ENCODE measurements around the gene ZBTB12. TPM values are rescaled to one million over a fixed set of nuclear protein-coding genes. Genes with fewer than 3 reads are reported as not detected.
"Not testable (repeated sequence)": the region's sequence is repeated elsewhere in the genome, so short reads cannot be mapped to it uniquely, and the experiment has no call there.

ZBTB12 gene
- total and polyA plus RNA-seq, 3 experiments from 2014 or later = 3.5 to 4.3 TPM; not detected in 1

DNA sequence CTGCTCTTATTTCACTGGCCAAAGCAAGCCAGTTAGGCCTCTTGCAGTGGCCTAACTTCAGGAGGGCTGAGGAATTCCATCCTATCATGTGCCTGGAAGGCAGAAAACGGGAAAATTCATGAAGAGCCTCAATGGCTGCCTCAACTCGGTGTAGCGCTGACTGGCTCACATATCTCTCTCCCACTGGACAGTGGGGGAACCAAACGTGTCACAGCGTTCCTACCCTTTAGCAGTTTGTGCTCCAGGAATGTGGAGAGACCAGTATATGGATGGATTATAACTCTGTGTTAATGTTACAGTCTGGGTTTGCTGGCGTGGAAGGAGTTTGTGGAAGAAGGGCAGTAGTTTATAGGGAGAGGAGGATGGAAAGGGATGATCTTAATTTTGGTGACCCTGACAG, 13.9 kb upstream of the ZBTB12 start:
- Histone ChIP-seq H3K4me1 (ENCODE audit: insufficient read depth, low read length) (no peaks in the 10 kb centered on the region), H3K27me3 (ENCODE audit: insufficient read depth, low read length, poor library complexity, severe bottlenecking) (no peaks in the 10 kb centered on the region), H3K9me3 (ENCODE audit: low read length) (no peaks in the 10 kb centered on the region), H3K4me3 (ENCODE audit: low read length) (no peak overlapping the region), H3K27ac (ENCODE audit: low read depth, low read length) (no peak overlapping the region), H3K36me3 (ENCODE audit: insufficient read depth, low read length) (no peaks in the 10 kb centered on the region)
- ChIA-PET POLR2A (no interaction called here), CTCF (no interaction called here)
- Mint-ChIP-seq H3K27ac (no peak overlapping the region), H3K4me1 (no peaks in the 10 kb centered on the region), H3K9me3 (no peaks in the 10 kb centered on the region), H3K4me3 (no peak overlapping the region), H3K36me3 (no peaks in the 10 kb centered on the region), H3K27me3 (peaks cover 7 to 20% of the 10 kb centered on the region in 2 donors)
- no peak for DNase-seq

DNA sequence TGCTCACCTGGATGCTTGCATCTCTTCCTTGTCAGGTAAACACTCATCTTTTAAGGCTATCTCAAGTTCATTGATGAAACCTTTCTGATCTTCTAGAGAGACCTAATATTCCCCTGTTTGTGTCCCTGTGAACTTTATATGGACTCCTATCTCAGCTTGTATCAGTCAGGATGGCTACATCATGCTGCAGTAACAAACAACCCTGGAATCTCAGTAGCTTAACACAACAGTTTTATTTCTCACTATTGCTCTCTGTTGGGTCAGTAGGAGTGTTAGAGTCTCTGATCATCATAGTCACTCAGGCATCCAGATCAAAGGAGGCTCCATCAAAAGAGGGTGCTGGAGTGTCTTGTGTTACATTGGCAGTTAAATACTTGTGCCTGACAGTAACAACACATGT, 13.5 kb upstream of the ZBTB12 start:
- DNase-seq = no peak
- no peaks in the 10 kb centered on the region for H3K27me3 ChIP-seq (ENCODE audit: insufficient read depth, low read length, poor library complexity, severe bottlenecking)
- ChIA-PET CTCF (no interaction called here), POLR2A (no interaction called here)
- no peak overlapping the region for H3K4me3 ChIP-seq (ENCODE audit: low read length)
- no peak overlapping the region for H3K27ac ChIP-seq (ENCODE audit: low read depth, low read length)
- Mint-ChIP-seq H3K4me3 (no peak overlapping the region), H3K27me3 (peaks cover 7 to 21% of the 10 kb centered on the region in 2 donors), H3K27ac (peak overlapping the region in 1 of 8 donors; percentile 13), H3K9me3 (no peaks in the 10 kb centered on the region), H3K36me3 (no peaks in the 10 kb centered on the region), H3K4me1 (no peaks in the 10 kb centered on the region)
- H3K36me3 ChIP-seq (ENCODE audit: insufficient read depth, low read length) = no peaks in the 10 kb centered on the region
- no peaks in the 10 kb centered on the region for H3K9me3 ChIP-seq (ENCODE audit: low read length)
- no peaks in the 10 kb centered on the region for H3K4me1 ChIP-seq (ENCODE audit: insufficient read depth, low read length)

DNA sequence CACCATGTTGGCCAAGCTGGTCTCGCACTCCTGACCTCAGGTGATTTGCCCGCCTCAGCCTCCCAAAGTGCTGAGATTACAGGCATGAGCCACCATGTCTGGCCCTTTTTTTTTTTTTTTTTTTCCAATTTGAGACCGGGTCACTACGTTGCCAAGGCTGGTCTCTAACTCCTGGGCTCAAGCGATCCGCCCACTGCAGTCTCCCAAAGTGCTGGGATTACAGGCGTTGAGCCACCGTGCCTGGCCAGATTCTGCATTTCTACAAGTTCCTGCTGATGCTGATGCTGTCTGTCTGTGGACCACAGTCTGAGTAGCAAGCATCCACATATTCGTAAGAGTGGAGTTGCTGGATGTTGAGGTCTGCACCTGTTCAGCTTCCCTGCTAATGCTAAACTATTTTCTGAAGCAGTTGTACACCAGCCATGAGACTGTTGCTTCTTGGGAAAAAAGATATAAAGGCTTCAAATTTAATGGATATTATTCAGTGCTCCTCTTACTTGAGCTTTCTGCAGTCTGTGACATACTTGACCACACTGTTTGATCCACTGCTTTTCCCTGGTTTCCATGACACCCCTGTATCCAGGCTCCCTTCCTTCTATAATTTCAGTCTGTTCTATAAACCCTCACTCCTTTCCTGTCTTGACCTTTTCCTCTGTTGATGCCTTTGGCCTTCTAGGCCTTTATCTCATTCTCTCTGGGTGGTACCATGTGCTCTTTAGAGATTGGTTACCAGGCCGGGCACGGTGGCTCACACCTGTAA, 10.1 kb upstream of the ZBTB12 start:
- no peaks in the 10 kb centered on the region for H3K36me3 Mint-ChIP-seq
- Histone ChIP-seq H3K27ac (ENCODE audit: low read depth, low read length) (no peak overlapping the region), H3K27me3 (ENCODE audit: insufficient read depth, low read length, poor library complexity, severe bottlenecking) (no peaks in the 10 kb centered on the region), H3K9me3 (ENCODE audit: low read length) (no peaks in the 10 kb centered on the region), H3K36me3 (ENCODE audit: insufficient read depth, low read length) (no peaks in the 10 kb centered on the region), H3K4me3 (ENCODE audit: low read length) (no peak overlapping the region), H3K4me1 (ENCODE audit: insufficient read depth, low read length) (no peaks in the 10 kb centered on the region)
- H3K4me3 Mint-ChIP-seq = no peak overlapping the region
- H3K27ac Mint-ChIP-seq = no peak overlapping the region
- CTCF ChIA-PET = no interaction called here
- POLR2A ChIA-PET = interaction anchor here (0.7 kb wide), 1 partner anchor 491 kb away, joined by 4 read pairs; no protein-coding TSS in a partner anchor
- DNase-seq = no peak
- H3K27me3 Mint-ChIP-seq = peaks cover 7 to 31% of the 10 kb centered on the region in 2 donors
- no peaks in the 10 kb centered on the region for H3K9me3 Mint-ChIP-seq
- no peaks in the 10 kb centered on the region for H3K4me1 Mint-ChIP-seq

DNA sequence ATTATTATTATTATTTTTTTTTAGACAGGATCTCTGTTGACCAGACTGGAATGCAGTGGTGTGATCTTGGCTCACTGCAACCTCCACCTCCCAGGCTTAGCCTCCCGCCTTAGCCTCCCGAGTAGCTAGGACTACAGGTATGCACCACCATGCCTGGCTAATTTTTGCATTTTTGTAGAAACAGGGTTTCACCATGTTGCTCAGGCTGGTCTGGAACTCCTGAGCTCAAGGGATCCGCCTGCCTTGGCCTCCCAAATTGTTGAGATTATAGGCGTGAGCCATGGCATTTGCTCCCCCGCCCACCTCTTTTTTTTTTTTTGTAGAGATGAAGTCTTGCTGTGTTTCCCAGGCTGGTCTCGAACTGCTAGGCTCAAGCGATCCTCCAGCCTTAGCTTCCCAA, 7.4 kb upstream of the ZBTB12 start:
- not testable (repeated sequence) for H3K27ac ChIP-seq (ENCODE audit: low read depth, low read length); H3K27ac Mint-ChIP-seq; H3K4me1 ChIP-seq (ENCODE audit: insufficient read depth, low read length); H3K36me3 Mint-ChIP-seq; H3K27me3 ChIP-seq (ENCODE audit: insufficient read depth, low read length, poor library complexity, severe bottlenecking); H3K9me3 ChIP-seq (ENCODE audit: low read length); DNase-seq; H3K4me3 ChIP-seq (ENCODE audit: low read length); H3K4me3 Mint-ChIP-seq; H3K36me3 ChIP-seq (ENCODE audit: insufficient read depth, low read length); H3K4me1 Mint-ChIP-seq; H3K9me3 Mint-ChIP-seq
- CTCF ChIA-PET = interaction anchor here (0.7 kb wide), 1 partner anchor 21 kb away, joined by 3 read pairs; no protein-coding TSS in a partner anchor
- POLR2A ChIA-PET = interaction anchor here (0.6 to 0.7 kb wide), 2 partner anchors 56 to 446 kb away, joined by 3 to 4 read pairs; no protein-coding TSS in a partner anchor
- peaks cover 7 to 22% of the 10 kb centered on the region in 2 donors for H3K27me3 Mint-ChIP-seq

DNA sequence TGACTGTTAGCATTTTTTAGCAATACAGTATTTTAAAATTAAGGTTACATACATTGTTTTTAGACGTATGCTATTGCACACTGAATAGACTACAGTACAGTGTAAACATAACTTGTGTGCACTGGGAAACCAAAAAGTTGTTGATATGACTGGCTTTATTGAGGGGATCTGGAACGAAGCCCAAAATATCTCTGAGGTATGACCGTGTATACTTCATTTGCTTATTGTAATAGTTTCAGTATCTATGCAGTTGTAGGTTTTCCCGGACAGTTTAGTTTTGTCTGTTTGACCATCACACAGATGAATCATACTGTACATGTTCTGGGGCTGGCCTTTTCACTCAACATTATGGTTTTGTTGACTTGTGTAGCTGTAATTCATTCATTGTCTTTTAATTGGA, 6.9 kb upstream of the ZBTB12 start:
- DNase-seq = no peak
- CTCF ChIA-PET = interaction anchor here (0.7 to 1.5 kb wide), 2 partner anchors 20 to 43 kb away, joined by 3 to 4 read pairs; no protein-coding TSS in a partner anchor
- H3K27ac Mint-ChIP-seq = peak overlapping the region in 1 of 8 donors; percentile 33
- H3K9me3 Mint-ChIP-seq = no peaks in the 10 kb centered on the region
- H3K36me3 ChIP-seq (ENCODE audit: insufficient read depth, low read length) = no peaks in the 10 kb centered on the region
- H3K4me3 Mint-ChIP-seq = no peak overlapping the region
- H3K27me3 ChIP-seq (ENCODE audit: insufficient read depth, low read length, poor library complexity, severe bottlenecking) = no peaks in the 10 kb centered on the region
- H3K4me1 ChIP-seq (ENCODE audit: insufficient read depth, low read length) = no peaks in the 10 kb centered on the region
- H3K4me3 ChIP-seq (ENCODE audit: low read length) = no peak overlapping the region
- no peaks in the 10 kb centered on the region for H3K36me3 Mint-ChIP-seq
- peaks cover 6 to 22% of the 10 kb centered on the region in 2 donors for H3K27me3 Mint-ChIP-seq
- H3K9me3 ChIP-seq (ENCODE audit: low read length) = no peaks in the 10 kb centered on the region
- POLR2A ChIA-PET = no interaction called here
- no peak overlapping the region for H3K27ac ChIP-seq (ENCODE audit: low read depth, low read length)
- H3K4me1 Mint-ChIP-seq = peaks cover 0 to under 1% (median 0%) of the 10 kb centered on the region in 3 donors

DNA sequence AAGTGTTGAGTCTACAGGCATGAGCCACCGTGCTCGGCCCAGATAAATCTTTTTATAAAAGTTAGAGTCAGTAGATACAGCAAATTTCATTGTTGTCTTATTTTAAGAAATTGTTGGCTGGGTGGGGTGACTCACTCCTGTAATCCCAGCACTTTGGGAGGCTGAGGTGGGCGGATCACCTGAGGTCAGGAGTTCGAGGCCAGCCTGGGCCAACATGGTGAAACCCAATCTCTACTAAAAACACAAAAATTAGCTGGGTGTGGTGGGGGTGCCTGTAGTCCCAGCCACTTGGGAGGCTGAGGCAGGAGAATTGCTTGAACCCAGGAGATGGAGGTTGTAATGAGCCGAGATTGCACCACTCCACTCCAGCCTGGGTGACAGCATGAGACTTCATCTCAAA, 6.4 kb upstream of the ZBTB12 start:
- Mint-ChIP-seq H3K27ac (peak overlapping the region in 1 of 8 donors; percentile 33), H3K27me3 (peaks cover 4 to 22% of the 10 kb centered on the region in 2 donors)
- CTCF ChIA-PET = interaction anchor here (0.8 to 1.5 kb wide), 3 partner anchors 10 to 46 kb away, joined by 3 to 4 read pairs (median 3); no protein-coding TSS in a partner anchor
- H3K4me3 ChIP-seq (ENCODE audit: low read length); H3K27ac ChIP-seq (ENCODE audit: low read depth, low read length); POLR2A ChIA-PET; H3K36me3 Mint-ChIP-seq; H3K36me3 ChIP-seq (ENCODE audit: insufficient read depth, low read length); H3K4me1 ChIP-seq (ENCODE audit: insufficient read depth, low read length); H3K9me3 Mint-ChIP-seq; H3K9me3 ChIP-seq (ENCODE audit: low read length); H3K4me3 Mint-ChIP-seq; H3K4me1 Mint-ChIP-seq; H3K27me3 ChIP-seq (ENCODE audit: insufficient read depth, low read length, poor library complexity, severe bottlenecking); DNase-seq: not testable (repeated sequence)

DNA sequence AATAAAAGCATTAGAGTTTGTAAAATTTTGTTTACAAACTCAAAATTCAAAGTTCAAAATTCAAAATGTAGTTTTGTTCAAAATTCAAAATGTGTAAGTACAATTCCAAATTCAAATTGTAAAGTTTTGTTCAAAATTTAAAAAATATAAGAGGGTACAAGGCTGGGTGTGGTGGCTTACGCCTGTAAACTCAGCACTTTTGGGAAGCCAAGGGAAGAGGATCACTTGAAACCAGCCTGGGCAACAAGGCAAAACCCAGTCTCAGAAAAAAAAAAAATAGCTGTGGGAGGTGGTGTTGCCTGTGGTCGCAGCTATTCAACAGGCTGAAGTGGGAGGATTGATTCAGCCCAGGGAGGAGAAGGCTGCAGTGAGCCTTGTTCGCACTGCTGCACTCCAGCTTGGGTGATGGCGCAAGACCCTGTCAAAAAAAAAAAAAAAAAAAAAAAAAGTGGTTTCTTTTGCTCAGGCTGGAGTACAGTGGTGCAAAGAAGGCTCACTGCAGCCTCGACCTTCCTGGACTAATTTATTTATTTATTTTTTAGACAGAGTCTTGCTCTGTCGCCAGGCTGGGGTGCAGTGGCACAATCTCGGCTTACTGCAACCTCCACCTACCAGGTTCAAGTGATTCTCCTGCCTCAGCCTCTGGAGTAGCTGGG, 5.4 kb upstream of the ZBTB12 start:
- no peaks in the 10 kb centered on the region for H3K9me3 ChIP-seq (ENCODE audit: low read length)
- DNase-seq = no peak
- POLR2A ChIA-PET = interaction anchor here (0.6 to 0.7 kb wide), 3 partner anchors 12 to 634 kb away, joined by 3 read pairs; no protein-coding TSS in a partner anchor
- Mint-ChIP-seq H3K27me3 (peaks cover 4 to 20% of the 10 kb centered on the region in 2 donors), H3K27ac (no peak overlapping the region), H3K36me3 (no peaks in the 10 kb centered on the region), H3K9me3 (no peaks in the 10 kb centered on the region), H3K4me3 (no peak overlapping the region), H3K4me1 (peaks cover 9 to 10% (median 10%) of the 10 kb centered on the region in 3 donors)
- CTCF ChIA-PET = interaction anchor here (0.7 to 1.5 kb wide), 3 partner anchors 11 to 698 kb away, joined by 3 to 4 read pairs (median 3); no protein-coding TSS in a partner anchor
- no peak overlapping the region for H3K4me3 ChIP-seq (ENCODE audit: low read length)
- no peaks in the 10 kb centered on the region for H3K27me3 ChIP-seq (ENCODE audit: insufficient read depth, low read length, poor library complexity, severe bottlenecking)
- peaks cover 7% of the 10 kb centered on the region for H3K4me1 ChIP-seq (ENCODE audit: insufficient read depth, low read length)
- no peaks in the 10 kb centered on the region for H3K36me3 ChIP-seq (ENCODE audit: insufficient read depth, low read length)
- no peak overlapping the region for H3K27ac ChIP-seq (ENCODE audit: low read depth, low read length)

DNA sequence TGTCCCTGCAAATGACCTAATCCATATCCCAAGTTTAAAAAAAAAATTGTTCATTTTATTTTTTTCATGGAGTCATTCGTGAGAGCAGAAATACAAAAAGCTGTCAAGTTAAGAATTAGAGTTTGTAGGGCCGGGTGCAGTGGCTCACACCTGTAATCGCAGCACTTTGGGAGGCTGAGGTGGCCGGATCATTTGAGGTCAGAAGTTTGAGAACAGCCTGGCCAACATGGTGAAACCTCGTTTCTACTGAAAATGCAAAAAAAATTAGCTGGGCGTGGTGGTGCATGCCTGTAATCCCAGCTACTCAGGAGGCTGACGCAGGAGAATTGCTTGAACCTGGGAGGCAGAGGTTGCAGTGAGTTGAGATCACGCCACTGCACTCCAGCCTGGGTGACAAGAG, 4.8 kb upstream of the ZBTB12 start:
- POLR2A ChIA-PET = interaction anchor here (0.7 kb wide), 1 partner anchor 12 kb away, joined by 3 read pairs; no protein-coding TSS in a partner anchor
- H3K9me3 ChIP-seq (ENCODE audit: low read length); H3K27ac ChIP-seq (ENCODE audit: low read depth, low read length); H3K36me3 Mint-ChIP-seq; H3K9me3 Mint-ChIP-seq; H3K4me1 ChIP-seq (ENCODE audit: insufficient read depth, low read length); H3K4me3 Mint-ChIP-seq; DNase-seq; H3K27me3 ChIP-seq (ENCODE audit: insufficient read depth, low read length, poor library complexity, severe bottlenecking); H3K36me3 ChIP-seq (ENCODE audit: insufficient read depth, low read length); H3K4me3 ChIP-seq (ENCODE audit: low read length): not testable (repeated sequence)
- CTCF ChIA-PET = interaction anchor here (1.4 kb wide), 1 partner anchor 11 kb away, joined by 3 read pairs; no protein-coding TSS in a partner anchor
- Mint-ChIP-seq H3K27me3 (peaks cover 0 to 16% of the 10 kb centered on the region in 2 donors), H3K4me1 (peaks cover 9 to 10% (median 10%) of the 10 kb centered on the region in 3 donors), H3K27ac (peak overlapping the region in 1 of 8 donors; percentile 67)

Data from CD8-positive, alpha-beta memory T cell (primary cell).